HG02981 (cell line): ENCODE data around the gene MMP17.

Experiments
- ATAC-seq: cut with Tn5 transposase; IDR thresholded peaks from one replicate; pipeline ENCODE4 v1.9.1; 2021; ENCODE audit warnings: mild to moderate bottlenecking, moderate library complexity; ENCODE audit not compliant: unreplicated experiment

The MMP17 gene

GRCh38 chr12:131829791-131830334 lies 1.7 kb downstream of the MMP17 start:
- ATAC-seq: no peak

- ATAC-seq: peak; percentile 35
Observed at GRCh38 chr12:131830335-131830913, 2.2 kb downstream of the MMP17 start.

- no peak for ATAC-seq
Observed at GRCh38 chr12:131830914-131831571, 2.9 kb downstream of the MMP17 start.

GRCh38 chr12:131831635-131832041 lies 3.4 kb downstream of the MMP17 start:
- no peak for ATAC-seq

GRCh38 chr12:131832321-131833231 lies 4.4 kb downstream of the MMP17 start:
- no peak for ATAC-seq

GRCh38 chr12:131833288-131833895 lies 5.2 kb downstream of the MMP17 start:
- no peak for ATAC-seq

- ATAC-seq: no peak
Observed at GRCh38 chr12:131833896-131834641, 5.9 kb downstream of the MMP17 start.

GRCh38 chr12:131834798-131835615 lies 6.8 kb downstream of the MMP17 start:
- no peak for ATAC-seq

- ATAC-seq: no peak
Observed at GRCh38 chr12:131835616-131836171, 7.5 kb downstream of the MMP17 start.

GRCh38 chr12:131836193-131836592 lies 8.0 kb downstream of the MMP17 start:
- no peak for ATAC-seq

- no peak for ATAC-seq
Observed at GRCh38 chr12:131836714-131837397, 8.7 kb downstream of the MMP17 start.

- no peak for ATAC-seq
Observed at GRCh38 chr12:131840643-131841416, 12.6 kb downstream of the MMP17 start.

GRCh38 chr12:131841547-131841946 lies 13.4 kb downstream of the MMP17 start:
- ATAC-seq: no peak

- no peak for ATAC-seq
Observed at GRCh38 chr12:131842169-131842568, 14.0 kb downstream of the MMP17 start.

GRCh38 chr12:131843527-131843926 lies 15.3 kb downstream of the MMP17 start:
- no peak for ATAC-seq

- no peak for ATAC-seq
Observed at GRCh38 chr12:131844140-131844539, 15.9 kb downstream of the MMP17 start.

GRCh38 chr12:131844656-131845055 lies 16.5 kb downstream of the MMP17 start:
- no peak for ATAC-seq

- no peak for ATAC-seq
Observed at GRCh38 chr12:131845121-131845520, 16.9 kb downstream of the MMP17 start.
